Activated T-cell treated with anti-CD3 and anti-CD28 coated beads, Interleukin-2, amount 50 U/mL, for 72 hours (primary cell): ENCODE results near the gene RTRAF. TPM values are rescaled to one million over a fixed set of nuclear protein-coding genes. Genes with fewer than 3 reads are reported as not detected.

ENCODE experiments used
- ATAC-seq, 2 donors: fragments of 150-1000 bp; cut with Tn5 transposase; replicated peaks in 1 of 2; 2 replicates each; pipeline ENCODE4 v1.10.0; 2021; ENCODE audit warnings: moderate library complexity in 2 of 2, mild to moderate bottlenecking in 1 of 2
- DNase-seq, 2 donors: peaks; one replicate each; pipeline ENCODE4 v3.0.0; 2021 to 2022; ENCODE audit warnings: mixed read lengths in 1 of 2
- H3K27ac Mint-ChIP-seq: one replicate; pipeline ENCODE4 v1.8.0; 2022; ENCODE audit warnings: mild to moderate bottlenecking, moderate library complexity, mixed read lengths
- H3K27me3 Mint-ChIP-seq: one replicate; pipeline ENCODE4 v1.8.0; 2022; ENCODE audit warnings: low read depth, mixed read lengths
- H3K36me3 Mint-ChIP-seq, 2 donors: one replicate each; pipeline ENCODE4 v1.8.0; 2022; ENCODE audit warnings: mixed read lengths in 2 of 2, mild to moderate bottlenecking in 1 of 2; ENCODE audit not compliant: insufficient read depth in 2 of 2
- H3K4me1 Mint-ChIP-seq: one replicate; pipeline ENCODE4 v1.8.0; 2022; ENCODE audit warnings: low read depth, mixed read lengths
- H3K4me3 Mint-ChIP-seq, 2 donors: one replicate each; pipeline ENCODE4 v1.8.0; 2022; ENCODE audit warnings: mild to moderate bottlenecking in 2 of 2, mixed read lengths in 2 of 2, moderate library complexity in 2 of 2
- H3K9me3 Mint-ChIP-seq, 2 donors: one replicate each; pipeline ENCODE4 v1.8.0; 2022; ENCODE audit warnings: mixed read lengths in 2 of 2
- total RNA-seq, 2 donors: library from RNA; stranded (reverse); gene quantifications; one replicate each; pipeline ENCODE4 v1.2.3, GENCODE V29; 2022

Gene RTRAF
- total RNA-seq, 2 donors from 2014 or later = 191 to 207 TPM

DNA sequence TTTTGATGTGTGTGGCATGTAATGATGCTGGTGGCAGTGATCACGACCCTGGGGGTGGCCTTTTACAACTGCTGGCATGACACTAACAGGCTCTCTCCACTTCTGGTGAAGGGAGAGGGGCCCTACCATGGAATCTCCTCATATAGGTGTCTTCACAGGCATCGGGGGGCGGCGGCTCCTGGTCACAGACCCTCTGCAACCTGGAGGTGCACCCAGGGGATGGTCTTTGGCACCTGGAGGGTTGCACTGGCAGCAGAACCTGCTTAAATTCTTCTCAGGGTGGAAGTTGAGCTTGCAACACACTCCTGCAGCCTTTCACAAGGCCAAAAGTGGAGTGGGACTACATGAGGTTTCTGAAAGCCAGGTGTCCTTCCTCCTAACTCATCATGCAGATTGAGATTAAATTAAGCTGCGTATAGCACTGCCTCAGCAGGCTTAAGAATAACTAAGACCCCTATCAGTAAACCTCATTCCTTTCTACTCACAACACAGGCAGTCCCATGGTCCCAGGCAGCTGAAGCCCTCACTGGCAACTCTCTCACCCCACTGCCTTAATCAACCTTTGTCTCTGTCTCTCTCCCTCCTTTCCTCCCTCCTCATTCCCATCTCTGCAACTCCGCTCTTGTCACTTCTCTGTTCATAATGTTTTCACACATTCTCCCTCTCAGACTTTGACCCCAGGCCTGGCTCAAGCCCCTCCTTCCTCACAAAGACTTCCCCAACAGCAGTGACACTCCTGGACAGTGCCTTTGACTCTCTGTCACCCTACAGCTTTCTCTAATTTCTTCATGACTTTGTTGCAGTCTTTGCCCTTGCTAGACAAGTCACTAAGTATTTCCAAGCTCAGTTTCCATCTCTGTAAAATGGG is 60.6 kb downstream of the RTRAF start:
- ATAC-seq (no peak), DNase-seq (no peak)
- Mint-ChIP-seq H3K9me3 (no peaks in the 10 kb centered on the region), H3K4me3 (no peak overlapping the region), H3K4me1 (peaks cover 23% of the 10 kb centered on the region), H3K27ac (no peak overlapping the region), H3K36me3 (no peaks in the 10 kb centered on the region), H3K27me3 (peaks cover 4% of the 10 kb centered on the region)

DNA sequence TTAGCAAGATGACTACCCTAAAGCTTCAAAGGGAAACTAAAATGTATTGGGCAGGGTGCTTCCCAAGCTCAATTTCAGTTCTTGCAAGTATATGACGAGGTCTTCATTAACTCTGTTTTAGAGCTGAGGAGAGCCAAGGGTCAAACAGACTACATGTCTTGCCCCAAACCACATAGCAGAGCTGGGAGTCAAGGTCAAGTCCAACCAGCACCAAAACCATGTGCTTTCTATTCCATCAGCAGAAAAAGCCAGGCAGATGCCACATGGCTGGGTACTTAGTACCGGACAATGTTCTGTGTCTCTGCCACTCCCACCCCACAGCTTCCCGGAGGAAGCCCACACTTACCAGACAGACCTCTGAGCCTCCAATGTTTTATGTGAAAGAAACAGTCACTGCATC is 61.9 kb downstream of the RTRAF start:
- Mint-ChIP-seq H3K4me1 (peaks cover 10% of the 10 kb centered on the region), H3K9me3 (no peaks in the 10 kb centered on the region), H3K4me3 (no peak overlapping the region), H3K36me3 (no peaks in the 10 kb centered on the region), H3K27ac (no peak overlapping the region), H3K27me3 (peaks cover 9% of the 10 kb centered on the region)
- no peak for ATAC-seq
- no peak for DNase-seq

DNA sequence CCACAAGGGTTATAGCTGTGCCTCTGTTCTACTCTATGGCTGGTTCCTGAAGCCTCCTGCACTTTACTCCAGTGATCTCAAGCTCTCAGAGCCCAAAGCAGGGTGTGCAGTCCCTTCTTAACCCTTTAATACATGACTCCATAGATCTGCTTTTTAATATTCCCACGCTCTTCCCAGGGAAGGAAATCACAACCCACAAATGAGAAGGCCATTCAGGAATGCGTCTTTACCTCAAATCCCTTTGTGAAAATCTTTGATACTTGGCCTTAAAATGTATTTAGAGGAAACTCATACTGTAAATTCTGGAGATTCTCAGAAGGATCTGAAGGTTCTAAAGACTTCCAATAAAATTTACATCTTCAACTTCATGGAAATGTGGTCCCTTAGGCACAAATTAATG is 62.5 kb downstream of the RTRAF start:
- Mint-ChIP-seq H3K4me3 (no peak overlapping the region), H3K9me3 (no peaks in the 10 kb centered on the region), H3K36me3 (no peaks in the 10 kb centered on the region), H3K4me1 (peaks cover 7% of the 10 kb centered on the region), H3K27me3 (peaks cover 9% of the 10 kb centered on the region), H3K27ac (no peak overlapping the region)
- ATAC-seq = no peak
- DNase-seq = no peak

DNA sequence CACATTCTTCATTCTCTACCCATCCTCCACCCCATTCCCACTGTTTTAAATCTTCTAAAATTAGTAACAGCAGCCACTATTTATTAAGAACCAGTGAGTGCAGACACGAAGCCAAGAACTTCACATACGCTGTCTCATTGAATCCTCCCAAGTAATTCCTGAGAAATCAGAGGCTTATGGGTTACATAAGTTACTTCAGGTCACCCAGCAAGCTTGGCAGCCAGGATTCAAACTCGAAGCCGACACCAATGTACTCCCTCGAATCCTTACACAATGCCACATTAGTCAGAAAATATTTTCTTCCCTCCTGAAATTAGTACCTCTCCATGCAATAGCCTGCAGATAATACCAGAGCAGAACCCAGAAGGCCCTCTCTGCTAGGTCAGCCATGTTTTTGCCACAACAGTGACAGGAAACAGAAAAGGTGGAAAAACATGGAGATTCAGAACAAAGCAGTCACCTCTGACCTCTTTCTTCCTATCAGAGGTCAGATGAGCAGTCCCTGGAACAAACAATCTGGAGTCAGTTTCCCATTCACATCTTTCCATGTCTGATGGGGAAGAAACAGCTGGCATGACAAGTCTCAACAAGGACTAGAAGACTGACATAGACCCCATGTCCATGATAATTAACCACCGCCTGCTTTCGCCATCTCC is 63.1 kb downstream of the RTRAF start:
- peaks cover 1% of the 10 kb centered on the region for H3K4me1 Mint-ChIP-seq
- H3K9me3 Mint-ChIP-seq = no peaks in the 10 kb centered on the region
- H3K36me3 Mint-ChIP-seq = no peaks in the 10 kb centered on the region
- H3K27ac Mint-ChIP-seq = no peak overlapping the region
- DNase-seq = no peak
- no peak for ATAC-seq
- H3K4me3 Mint-ChIP-seq = no peak overlapping the region
- H3K27me3 Mint-ChIP-seq = peaks cover 9% of the 10 kb centered on the region

DNA sequence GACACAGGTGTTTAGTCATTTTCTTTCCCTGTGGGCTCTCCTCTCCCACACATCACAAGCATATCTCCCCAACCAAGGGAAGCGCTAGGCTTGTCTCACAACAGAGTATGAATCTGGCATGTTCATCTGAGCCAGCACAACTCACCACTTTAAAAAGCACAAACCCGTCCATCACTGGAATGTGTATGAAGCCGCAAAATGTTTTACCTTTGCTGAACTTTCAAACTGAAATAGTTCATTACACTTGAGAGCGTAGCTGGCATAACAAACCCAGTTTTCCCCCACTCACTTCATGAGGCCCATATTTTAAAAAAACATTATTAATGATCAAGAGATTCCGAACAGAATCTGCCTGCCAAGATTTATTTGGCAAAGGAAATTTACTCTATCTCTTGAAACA is 63.7 kb downstream of the RTRAF start:
- no peaks in the 10 kb centered on the region for H3K9me3 Mint-ChIP-seq
- no peak overlapping the region for H3K27ac Mint-ChIP-seq
- peaks cover 9% of the 10 kb centered on the region for H3K27me3 Mint-ChIP-seq
- no peaks in the 10 kb centered on the region for H3K36me3 Mint-ChIP-seq
- no peak for ATAC-seq
- H3K4me1 Mint-ChIP-seq = no peaks in the 10 kb centered on the region
- no peak overlapping the region for H3K4me3 Mint-ChIP-seq
- DNase-seq = no peak

DNA sequence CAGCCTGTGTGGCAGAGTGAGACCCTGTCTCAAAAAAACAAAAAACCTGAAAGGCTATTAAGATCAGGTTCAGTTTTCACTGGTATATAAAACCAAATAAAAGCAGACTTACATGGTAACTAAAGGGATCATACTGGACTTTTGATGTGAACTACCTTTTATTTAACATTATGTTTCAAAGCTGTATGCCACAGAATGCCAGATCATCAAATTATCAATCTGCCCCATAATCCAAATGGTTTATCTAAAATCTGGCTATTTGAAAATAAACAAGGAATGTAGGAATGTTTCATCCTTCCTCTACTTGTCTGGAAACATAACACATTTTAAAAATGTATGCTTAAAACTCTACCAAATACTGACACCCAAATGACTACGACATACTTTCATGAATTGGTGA is 65.3 kb downstream of the RTRAF start:
- no peaks in the 10 kb centered on the region for H3K36me3 Mint-ChIP-seq
- ATAC-seq = no peak
- H3K9me3 Mint-ChIP-seq = no peaks in the 10 kb centered on the region
- peaks cover 20% of the 10 kb centered on the region for H3K27me3 Mint-ChIP-seq
- DNase-seq = no peak
- H3K4me1 Mint-ChIP-seq = no peaks in the 10 kb centered on the region
- H3K4me3 Mint-ChIP-seq = no peak overlapping the region
- no peak overlapping the region for H3K27ac Mint-ChIP-seq

DNA sequence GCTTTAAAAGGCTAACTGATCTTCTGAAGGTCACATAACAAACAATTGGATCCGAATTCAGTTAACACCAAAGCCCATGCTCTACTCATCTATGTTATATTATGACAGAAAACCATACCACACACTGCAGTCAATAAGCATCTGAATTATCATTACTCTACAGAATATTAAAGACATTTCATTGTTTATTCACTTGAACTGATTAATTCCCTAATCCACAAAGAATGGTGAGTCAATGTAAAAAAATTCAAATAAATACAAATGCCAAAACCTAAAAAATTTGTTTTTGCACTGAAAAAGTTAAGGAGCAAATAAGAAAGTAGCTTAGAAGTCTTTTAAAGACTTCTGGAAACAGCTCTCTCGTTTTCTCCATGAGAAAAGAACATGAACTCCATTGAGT is 65.8 kb downstream of the RTRAF start:
- Mint-ChIP-seq H3K36me3 (no peaks in the 10 kb centered on the region), H3K4me3 (no peak overlapping the region), H3K27me3 (peaks cover 20% of the 10 kb centered on the region), H3K9me3 (no peaks in the 10 kb centered on the region), H3K27ac (no peak overlapping the region), H3K4me1 (no peaks in the 10 kb centered on the region)
- ATAC-seq (no peak), DNase-seq (no peak)

DNA sequence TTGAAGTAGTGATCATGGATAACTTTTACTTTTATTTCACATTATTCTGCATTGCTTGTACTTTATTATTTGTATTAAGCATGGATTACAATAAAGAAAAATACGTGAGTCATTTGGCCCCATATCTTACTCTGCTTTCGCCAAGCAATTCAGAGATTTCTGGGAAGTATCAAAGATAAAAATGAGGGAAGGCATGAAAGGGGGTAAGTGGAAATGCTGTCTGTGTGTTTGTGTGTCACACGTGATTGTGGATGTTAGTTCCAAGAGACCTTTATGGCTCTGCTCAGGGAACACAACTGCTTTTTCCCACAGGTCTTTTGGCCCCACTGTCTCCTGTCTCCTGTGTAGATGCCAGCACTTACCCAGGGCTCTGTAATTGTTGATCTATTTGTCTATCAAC is 69.0 kb downstream of the RTRAF start:
- Mint-ChIP-seq H3K4me1 (no peaks in the 10 kb centered on the region), H3K4me3 (no peak overlapping the region), H3K27ac (no peak overlapping the region), H3K27me3 (peaks cover 37% of the 10 kb centered on the region), H3K9me3 (no peaks in the 10 kb centered on the region), H3K36me3 (no peaks in the 10 kb centered on the region)
- ATAC-seq = no peak
- no peak for DNase-seq

DNA sequence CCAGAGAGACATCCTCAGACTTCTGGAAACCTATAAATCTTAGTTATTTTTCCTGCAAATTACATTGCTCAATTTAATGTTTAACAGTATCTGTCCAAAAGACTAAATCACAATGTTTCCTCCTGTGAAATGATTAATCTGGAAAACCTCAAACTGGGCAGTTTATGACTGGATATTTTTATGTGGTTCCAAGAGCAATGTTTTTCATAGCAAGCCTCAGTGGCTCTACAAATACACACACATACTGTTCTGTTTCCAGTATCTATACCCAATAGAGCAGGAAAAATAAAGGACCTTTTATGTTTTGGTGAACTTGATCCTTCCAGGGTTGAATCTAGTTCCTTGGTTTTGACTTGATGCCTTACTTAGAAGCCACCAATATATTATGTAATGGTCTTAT is 70.3 kb downstream of the RTRAF start:
- Mint-ChIP-seq H3K4me3 (no peak overlapping the region), H3K4me1 (no peaks in the 10 kb centered on the region), H3K27ac (no peak overlapping the region), H3K9me3 (no peaks in the 10 kb centered on the region), H3K27me3 (peaks cover 36% of the 10 kb centered on the region), H3K36me3 (no peaks in the 10 kb centered on the region)
- ATAC-seq = no peak
- no peak for DNase-seq

DNA sequence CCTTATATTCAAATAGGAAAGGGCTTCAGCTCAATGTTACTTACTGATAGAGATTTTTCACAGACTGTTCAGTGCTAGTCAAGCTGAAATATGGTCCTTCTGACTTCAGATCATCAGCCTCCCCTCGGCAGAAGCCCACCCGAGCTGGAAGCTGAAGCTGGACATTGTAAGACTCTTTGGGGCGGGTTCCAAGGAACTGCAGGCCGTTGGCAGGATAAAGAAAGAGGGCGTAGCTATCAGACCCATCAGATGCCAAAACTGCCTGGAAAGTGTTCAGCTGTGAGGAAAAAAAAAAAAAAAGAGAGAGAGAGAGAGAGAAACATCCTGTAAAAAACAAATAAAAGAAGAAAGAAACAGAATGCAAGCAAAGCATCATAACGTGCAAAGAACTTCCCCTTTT is 70.7 kb downstream of the RTRAF start:
- peaks cover 31% of the 10 kb centered on the region for H3K27me3 Mint-ChIP-seq
- ATAC-seq = no peak

More for the DNA sequence above, 70.7 kb downstream of the RTRAF start:
- Mint-ChIP-seq H3K27ac (no peak overlapping the region), H3K4me3 (no peak overlapping the region), H3K9me3 (no peaks in the 10 kb centered on the region), H3K4me1 (no peaks in the 10 kb centered on the region), H3K36me3 (no peaks in the 10 kb centered on the region)
- DNase-seq = no peak

Other genes starting within 250 kb of the RTRAF start
- 100 to 1,000 TPM; 233 to 250 TPM for gene GNG2, start 128.9 kb upstream of the RTRAF start, total RNA-seq
- gene NID2, start 79.5 kb downstream of the RTRAF start, total RNA-seq = under 1 TPM; 0.19 to 0.24 TPM